HG03159 (cell line): Measurements from ENCODE around the gene LILRA1.
"Not testable (repeated sequence)": the region's sequence is repeated elsewhere in the genome, so short reads cannot be mapped to it uniquely, and the experiment has no call there.

Experiments
- ATAC-seq: cut with Tn5 transposase; IDR thresholded peaks from one replicate; pipeline ENCODE4 v1.9.1; 2021; ENCODE audit warnings: mild to moderate bottlenecking, moderate library complexity; ENCODE audit not compliant: unreplicated experiment

Gene LILRA1

GRCh38 chr19:54576411-54576976 is 16.9 kb upstream of the LILRA1 start:
- no peak for ATAC-seq

- no peak for ATAC-seq
Measured at GRCh38 chr19:54577334-54577733, 16.1 kb upstream of the LILRA1 start.

GRCh38 chr19:54578268-54578667 is 15.2 kb upstream of the LILRA1 start:
- not testable (repeated sequence) for ATAC-seq

- no peak for ATAC-seq
Measured at GRCh38 chr19:54586397-54586796, 7.0 kb upstream of the LILRA1 start.

- no peak for ATAC-seq
Measured at GRCh38 chr19:54587026-54587425, 6.4 kb upstream of the LILRA1 start.

GRCh38 chr19:54593931-54594626 is 647 bp downstream of the LILRA1 start:
- ATAC-seq = not testable (repeated sequence)

- no peak for ATAC-seq
Measured at GRCh38 chr19:54594737-54595136, 1.3 kb downstream of the LILRA1 start.

- ATAC-seq = not testable (repeated sequence)
Measured at GRCh38 chr19:54595680-54596436, 2.4 kb downstream of the LILRA1 start.

GRCh38 chr19:54600212-54600611 is 6.8 kb downstream of the LILRA1 start:
- no peak for ATAC-seq

- ATAC-seq = no peak
Measured at GRCh38 chr19:54606230-54606629, 12.8 kb downstream of the LILRA1 start.

- no peak for ATAC-seq
Measured at GRCh38 chr19:54606891-54607784, 13.7 kb downstream of the LILRA1 start.

- no peak for ATAC-seq
Measured at GRCh38 chr19:54607785-54608150, 14.3 kb downstream of the LILRA1 start.

- ATAC-seq = no peak
Measured at GRCh38 chr19:54608205-54608604, 14.8 kb downstream of the LILRA1 start.

- no peak for ATAC-seq
Measured at GRCh38 chr19:54608792-54609191, 15.4 kb downstream of the LILRA1 start.

- ATAC-seq = no peak
Measured at GRCh38 chr19:54609356-54609791, 15.9 kb downstream of the LILRA1 start.

GRCh38 chr19:54612428-54612827 is 19.0 kb downstream of the LILRA1 start:
- no peak for ATAC-seq

GRCh38 chr19:54614726-54615125 is 21.3 kb downstream of the LILRA1 start:
- no peak for ATAC-seq

GRCh38 chr19:54616057-54616456 is 22.6 kb downstream of the LILRA1 start:
- ATAC-seq = no peak

- ATAC-seq = peak; percentile 86
Measured at GRCh38 chr19:54616821-54617560, 23.6 kb downstream of the LILRA1 start.

GRCh38 chr19:54620464-54620863 is 27.0 kb downstream of the LILRA1 start:
- ATAC-seq = no peak
